Measurements from ENCODE around the gene NCEH1.
A peak's percentile ranks its signal among the peaks of the same experiment; 100 is the strongest.

DNA sequence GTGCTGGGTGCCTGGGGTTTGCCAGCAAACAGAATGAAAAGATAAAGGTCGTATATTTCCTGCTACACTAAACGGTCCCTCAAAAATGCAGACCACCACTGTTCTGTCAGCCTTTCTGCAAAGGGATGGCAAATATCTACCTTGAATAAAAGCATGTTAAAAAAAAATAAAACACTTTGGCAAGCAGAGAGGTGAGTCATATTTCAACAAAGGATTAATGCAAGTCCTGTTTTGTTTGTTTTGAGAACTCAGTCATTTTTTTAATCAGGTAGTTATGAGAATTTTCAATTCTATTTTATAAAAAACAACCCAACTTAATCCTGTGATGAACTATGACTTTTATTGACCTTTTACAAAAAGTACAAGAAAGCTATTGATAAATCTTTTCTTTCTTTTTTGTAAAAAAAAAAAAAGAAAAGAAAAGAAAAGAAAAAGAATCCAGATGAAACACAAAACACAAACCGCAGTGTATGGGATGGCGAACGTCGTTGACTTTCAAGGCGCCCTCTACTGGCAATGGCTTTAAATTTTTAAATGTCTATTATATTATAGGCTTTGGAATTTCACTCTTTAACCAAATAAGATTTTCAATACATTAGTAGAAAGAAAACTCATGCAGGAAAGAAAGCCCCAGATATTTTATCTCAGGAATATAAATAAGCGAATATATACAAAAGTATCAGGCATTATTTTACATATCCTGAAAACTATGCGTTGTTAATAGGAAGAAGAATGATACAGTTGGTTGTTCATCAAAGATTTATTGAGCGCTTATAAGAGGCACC, 87.8 kb downstream of the NCEH1 start:
- TF ChIP-seq, protein P1, sequence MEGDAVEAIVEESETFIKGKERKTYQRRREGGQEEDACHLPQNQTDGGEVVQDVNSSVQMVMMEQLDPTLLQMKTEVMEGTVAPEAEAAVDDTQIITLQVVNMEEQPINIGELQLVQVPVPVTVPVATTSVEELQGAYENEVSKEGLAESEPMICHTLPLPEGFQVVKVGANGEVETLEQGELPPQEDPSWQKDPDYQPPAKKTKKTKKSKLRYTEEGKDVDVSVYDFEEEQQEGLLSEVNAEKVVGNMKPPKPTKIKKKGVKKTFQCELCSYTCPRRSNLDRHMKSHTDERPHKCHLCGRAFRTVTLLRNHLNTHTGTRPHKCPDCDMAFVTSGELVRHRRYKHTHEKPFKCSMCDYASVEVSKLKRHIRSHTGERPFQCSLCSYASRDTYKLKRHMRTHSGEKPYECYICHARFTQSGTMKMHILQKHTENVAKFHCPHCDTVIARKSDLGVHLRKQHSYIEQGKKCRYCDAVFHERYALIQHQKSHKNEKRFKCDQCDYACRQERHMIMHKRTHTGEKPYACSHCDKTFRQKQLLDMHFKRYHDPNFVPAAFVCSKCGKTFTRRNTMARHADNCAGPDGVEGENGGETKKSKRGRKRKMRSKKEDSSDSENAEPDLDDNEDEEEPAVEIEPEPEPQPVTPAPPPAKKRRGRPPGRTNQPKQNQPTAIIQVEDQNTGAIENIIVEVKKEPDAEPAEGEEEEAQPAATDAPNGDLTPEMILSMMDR (IDR thresholded peaks at IDR 0.05; ENCODE audit: low read depth, low read length, poor library complexity, severe bottlenecking) = peak; percentile 34
- TF ChIP-seq EZH2phosphoT487 (IDR thresholded peaks at IDR 0.05; ENCODE audit: borderline replicate concordance, low read length) = no peak

All from DOHH2 (cell line).